ENCODE results near the gene UBE2J2.

DNA sequence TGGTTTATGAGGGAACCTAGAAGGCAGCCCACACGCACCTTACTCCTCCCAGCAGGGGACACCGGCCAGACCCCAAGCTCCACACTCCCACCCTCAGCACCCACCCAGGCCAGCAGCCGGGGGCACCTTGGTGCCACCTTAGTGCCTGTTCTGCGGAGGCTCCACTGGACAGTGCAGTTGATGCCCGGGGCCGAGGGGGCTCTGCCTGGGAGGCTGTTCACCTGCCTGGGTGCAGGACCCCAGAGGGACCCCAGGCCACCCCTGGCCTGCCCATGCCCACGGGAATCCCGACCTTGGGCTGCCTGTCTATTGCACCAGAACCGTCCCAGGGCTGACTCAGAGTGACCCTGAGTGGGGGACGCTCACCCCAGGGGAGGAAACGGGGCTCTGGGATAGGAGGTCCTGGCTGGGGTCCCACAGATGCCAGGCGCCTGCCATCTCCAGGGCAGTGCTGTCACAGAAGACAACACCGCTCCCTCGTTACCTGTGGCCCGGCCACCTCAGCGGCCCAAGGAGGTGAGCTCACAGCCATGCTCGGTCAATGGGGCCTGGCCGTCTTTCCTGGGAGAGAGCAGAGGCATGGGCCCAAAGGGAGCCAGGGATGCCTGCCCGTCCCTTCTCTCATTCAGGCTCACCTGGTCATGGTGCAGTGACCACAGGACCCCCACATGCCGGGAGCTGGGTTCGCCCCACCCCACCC lies 7.3 kb upstream of the UBE2J2 start:
- TF ChIP-seq YY1 (IDR thresholded peaks at IDR 0.05; ENCODE audit: low read depth), result no peak
- no peak for TF ChIP-seq CEBPB (IDR thresholded peaks at IDR 0.05)
- no peak for TF ChIP-seq EP300 (IDR thresholded peaks at IDR 0.05; ENCODE audit: borderline replicate concordance)
- TF ChIP-seq, protein P1, sequence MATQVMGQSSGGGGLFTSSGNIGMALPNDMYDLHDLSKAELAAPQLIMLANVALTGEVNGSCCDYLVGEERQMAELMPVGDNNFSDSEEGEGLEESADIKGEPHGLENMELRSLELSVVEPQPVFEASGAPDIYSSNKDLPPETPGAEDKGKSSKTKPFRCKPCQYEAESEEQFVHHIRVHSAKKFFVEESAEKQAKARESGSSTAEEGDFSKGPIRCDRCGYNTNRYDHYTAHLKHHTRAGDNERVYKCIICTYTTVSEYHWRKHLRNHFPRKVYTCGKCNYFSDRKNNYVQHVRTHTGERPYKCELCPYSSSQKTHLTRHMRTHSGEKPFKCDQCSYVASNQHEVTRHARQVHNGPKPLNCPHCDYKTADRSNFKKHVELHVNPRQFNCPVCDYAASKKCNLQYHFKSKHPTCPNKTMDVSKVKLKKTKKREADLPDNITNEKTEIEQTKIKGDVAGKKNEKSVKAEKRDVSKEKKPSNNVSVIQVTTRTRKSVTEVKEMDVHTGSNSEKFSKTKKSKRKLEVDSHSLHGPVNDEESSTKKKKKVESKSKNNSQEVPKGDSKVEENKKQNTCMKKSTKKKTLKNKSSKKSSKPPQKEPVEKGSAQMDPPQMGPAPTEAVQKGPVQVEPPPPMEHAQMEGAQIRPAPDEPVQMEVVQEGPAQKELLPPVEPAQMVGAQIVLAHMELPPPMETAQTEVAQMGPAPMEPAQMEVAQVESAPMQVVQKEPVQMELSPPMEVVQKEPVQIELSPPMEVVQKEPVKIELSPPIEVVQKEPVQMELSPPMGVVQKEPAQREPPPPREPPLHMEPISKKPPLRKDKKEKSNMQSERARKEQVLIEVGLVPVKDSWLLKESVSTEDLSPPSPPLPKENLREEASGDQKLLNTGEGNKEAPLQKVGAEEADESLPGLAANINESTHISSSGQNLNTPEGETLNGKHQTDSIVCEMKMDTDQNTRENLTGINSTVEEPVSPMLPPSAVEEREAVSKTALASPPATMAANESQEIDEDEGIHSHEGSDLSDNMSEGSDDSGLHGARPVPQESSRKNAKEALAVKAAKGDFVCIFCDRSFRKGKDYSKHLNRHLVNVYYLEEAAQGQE (IDR thresholded peaks at IDR 0.05; ENCODE audit: low read depth), result no peak
- no peak for TF ChIP-seq EGR1 (IDR thresholded peaks at IDR 0.05)
- TF ChIP-seq RAD21 (IDR thresholded peaks at IDR 0.05; ENCODE audit: low read depth), result no peak
